Left lung (tissue), 10 donors: ENCODE data around the gene WASHC4. TPM values are rescaled to one million over a fixed set of nuclear protein-coding genes. Genes with fewer than 3 reads are reported as not detected.

Source experiments
- ATAC-seq: fragments of 200-7000 bp; cut with Tn5 transposase; one replicate; pipeline ENCODE4 v1.9.1; 2020; ENCODE audit warnings: moderate library complexity
- DNase-seq, 4 donors: peaks; one replicate each; pipeline ENCODE4 v3.0.0-alpha.2; 2013 to 2020
- H3K27ac ChIP-seq, 2 donors: fragments of 200-600 bp; sonication (generic) in 1 of 2; one replicate each; pipeline versions ENCODE4 v1.5.0 to v1.8.0; 2020 to 2021
- H3K27me3 ChIP-seq, 2 donors: fragments of 200-600 bp; sonication (generic) in 1 of 2; one replicate each; pipeline versions ENCODE4 v1.5.0 to v1.8.0; 2020 to 2021
- H3K36me3 ChIP-seq, 2 donors: fragments of 200-600 bp; sonication (generic) in 1 of 2; one replicate each; pipeline versions ENCODE4 v1.5.0 to v1.8.0; 2020 to 2021
- H3K4me1 ChIP-seq, 2 donors: fragments of 200-600 bp; one replicate each; pipeline ENCODE4 v1.8.0; 2021
- H3K4me3 ChIP-seq, 2 donors: fragments of 200-600 bp; sonication (generic) in 1 of 2; one replicate each; pipeline versions ENCODE4 v1.5.0 to v1.8.0; 2020 to 2021; ENCODE audit warnings: mild to moderate bottlenecking in 1 of 2
- H3K9me3 ChIP-seq, 2 donors: fragments of 200-600 bp; sonication (generic) in 1 of 2; one replicate each; pipeline versions ENCODE4 v1.5.0 to v1.8.0; 2020 to 2021
- intact Hi-C, 2 donors: fragments of 100-400 bp; cut with DNase I; formaldehyde crosslinking; loops; one replicate each; pipeline versions ENCODE4 v1.11.2 to v1.14.2; 2022
- polyA plus RNA-seq, 6 donors: library from polyadenylated mRNA; unstranded; fragments of 120-200 nt; gene quantifications; one replicate each; pipeline ENCODE4 v1.2.1, GENCODE V29; 2013; ENCODE audit not compliant: insufficient read length in 6 of 6
- total RNA-seq, 2 donors: library from RNA; stranded (reverse); fragmentation: NEBNext Ultra II Directional; extraction: Animal tissue kit (Norgen Biotek cat#: 25700); gene quantifications; one replicate each; pipeline ENCODE4 v1.2.1, GENCODE V29; 2021
- TF ChIP-seq, protein P1 (sequence below), 2 donors: fragments of 200-600 bp; sonication (generic) in 1 of 2; IDR thresholded peaks; one replicate each; pipeline versions ENCODE4 v1.5.0 to v1.8.0; 2021; ENCODE audit warnings: antibody characterized with exemption in 2 of 2
- donor health status: DM: no; HTN: yes; CAD: no.
- donor health status: DM: no; HTN: no; CAD: no.

WASHC4 gene
- total and polyA plus RNA-seq, 8 donors: 52.1 to 96.9 (median 73.6) TPM

DNA sequence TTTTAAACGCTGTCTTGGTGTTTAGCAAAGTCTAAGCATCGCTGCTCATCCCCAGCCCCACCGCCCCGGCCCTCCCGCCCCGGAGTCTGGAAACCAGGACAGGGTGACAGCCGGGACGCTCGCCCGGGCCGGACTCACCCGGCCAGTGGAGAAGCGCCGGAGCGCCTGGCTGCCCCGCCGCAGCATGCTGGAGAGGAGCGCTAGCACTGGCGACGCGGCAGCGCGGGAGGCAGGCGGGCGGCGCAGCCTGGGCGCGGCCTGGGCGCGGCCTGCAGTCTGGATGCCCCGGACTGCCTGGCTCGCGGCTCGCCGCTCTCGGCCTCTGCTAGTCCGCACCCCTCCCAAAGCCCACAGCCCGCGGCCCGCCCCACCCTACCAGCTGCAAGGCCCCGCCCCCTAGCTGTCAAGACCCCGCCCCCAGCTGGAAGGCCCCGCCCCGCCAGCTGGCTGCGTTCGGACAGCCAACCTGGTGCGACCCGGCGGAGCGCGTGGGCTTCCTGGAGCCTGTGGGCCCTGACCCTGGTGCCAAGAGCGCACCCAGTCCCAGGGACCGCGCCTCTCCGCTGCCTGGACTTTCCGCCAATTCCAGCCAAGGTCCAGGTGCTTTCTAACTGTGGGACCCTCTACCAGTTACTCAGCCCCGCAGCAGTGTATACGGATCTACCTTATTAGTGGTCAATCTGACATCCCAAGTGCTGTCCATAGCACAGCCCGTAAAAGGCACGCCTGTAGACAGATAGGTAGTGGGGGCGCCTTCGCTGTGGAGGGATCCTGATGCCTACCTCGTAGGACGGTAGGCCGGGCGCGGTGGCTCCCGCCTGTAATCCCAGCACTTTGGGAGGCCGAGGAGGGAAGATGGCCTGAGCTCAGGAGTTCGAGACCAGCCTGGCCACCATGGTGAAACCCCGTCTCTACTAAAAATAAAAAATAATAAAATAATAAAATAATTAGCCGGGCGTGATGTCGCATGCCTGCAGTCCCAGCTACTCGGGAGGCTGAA, 23.0 kb upstream of the WASHC4 start, which contains the start of gene ALDH1L2:
Gene ALDH1L2, minus strand, starts transcription at position 208 of the 1,000 bp plus-strand sequence. Its CDS starts 22 bp downstream, at position 186.
- intact Hi-C loops: no loop called here
- H3K27ac ChIP-seq: peak within 1 kb of the TSS in 1 of 2 donors; percentile 10
- no peaks in the 10 kb centered on the region for H3K36me3 ChIP-seq

GRCh38 chr12:105085501-105085900, 22.0 kb upstream of the WASHC4 start:
- Histone ChIP-seq H3K36me3 (no peaks in the 10 kb centered on the region), H3K27me3 (peaks cover 0 to 25% of the 10 kb centered on the region in 2 donors), H3K4me3 (no peak overlapping the region), H3K4me1 (peaks cover 4 to 10% of the 10 kb centered on the region in 2 donors), H3K27ac (no peak overlapping the region), H3K9me3 (no peaks in the 10 kb centered on the region)
- intact Hi-C loops: no loop called here
- DNase-seq (no peak), ATAC-seq (no peak)
- TF ChIP-seq, protein P1, sequence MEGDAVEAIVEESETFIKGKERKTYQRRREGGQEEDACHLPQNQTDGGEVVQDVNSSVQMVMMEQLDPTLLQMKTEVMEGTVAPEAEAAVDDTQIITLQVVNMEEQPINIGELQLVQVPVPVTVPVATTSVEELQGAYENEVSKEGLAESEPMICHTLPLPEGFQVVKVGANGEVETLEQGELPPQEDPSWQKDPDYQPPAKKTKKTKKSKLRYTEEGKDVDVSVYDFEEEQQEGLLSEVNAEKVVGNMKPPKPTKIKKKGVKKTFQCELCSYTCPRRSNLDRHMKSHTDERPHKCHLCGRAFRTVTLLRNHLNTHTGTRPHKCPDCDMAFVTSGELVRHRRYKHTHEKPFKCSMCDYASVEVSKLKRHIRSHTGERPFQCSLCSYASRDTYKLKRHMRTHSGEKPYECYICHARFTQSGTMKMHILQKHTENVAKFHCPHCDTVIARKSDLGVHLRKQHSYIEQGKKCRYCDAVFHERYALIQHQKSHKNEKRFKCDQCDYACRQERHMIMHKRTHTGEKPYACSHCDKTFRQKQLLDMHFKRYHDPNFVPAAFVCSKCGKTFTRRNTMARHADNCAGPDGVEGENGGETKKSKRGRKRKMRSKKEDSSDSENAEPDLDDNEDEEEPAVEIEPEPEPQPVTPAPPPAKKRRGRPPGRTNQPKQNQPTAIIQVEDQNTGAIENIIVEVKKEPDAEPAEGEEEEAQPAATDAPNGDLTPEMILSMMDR (IDR thresholded peaks at IDR 0.05): no peak

More for the DNA sequence above, 23.0 kb upstream of the WASHC4 start, which contains the start of gene ALDH1L2:
- DNase-seq: peak in 3 of 4 donors; percentile 65 to 96 (median 89)
- Histone ChIP-seq H3K9me3 (no peaks in the 10 kb centered on the region), H3K27me3 (peaks cover 0 to 25% of the 10 kb centered on the region in 2 donors), H3K4me3 (peak within 1 kb of the TSS; percentile 42 to 49), H3K4me1 (peaks cover 4 to 10% of the 10 kb centered on the region in 2 donors)
- TF ChIP-seq, protein P1 (IDR thresholded peaks at IDR 0.05): no peak
- ATAC-seq: peak; percentile 99

- Histone ChIP-seq H3K27ac (no peak overlapping the region), H3K27me3 (peaks cover 0 to 2% of the 10 kb centered on the region in 2 donors), H3K4me3 (no peak overlapping the region), H3K4me1 (no peaks in the 10 kb centered on the region), H3K36me3 (no peaks in the 10 kb centered on the region), H3K9me3 (peaks cover 0 to 4% of the 10 kb centered on the region in 2 donors)
- TF ChIP-seq, protein P1 (IDR thresholded peaks at IDR 0.05): no peak
- intact Hi-C loops: no loop called here
- DNase-seq (no peak), ATAC-seq (no peak)
Observed at GRCh38 chr12:105089817-105090216, 17.7 kb upstream of the WASHC4 start.

GRCh38 chr12:105090361-105090760, 17.2 kb upstream of the WASHC4 start:
- Histone ChIP-seq H3K27ac (no peak overlapping the region), H3K4me3 (no peak overlapping the region), H3K27me3 (no peaks in the 10 kb centered on the region), H3K4me1 (no peaks in the 10 kb centered on the region), H3K9me3 (peaks cover 0 to 9% of the 10 kb centered on the region in 2 donors), H3K36me3 (no peaks in the 10 kb centered on the region)
- no peak for DNase-seq
- intact Hi-C loops: no loop called here
- TF ChIP-seq, protein P1 (IDR thresholded peaks at IDR 0.05): no peak
- no peak for ATAC-seq
